Ectodermal cell (in vitro differentiated cells): ENCODE results near the gene SAE1.

Experiments used
- H3K27ac ChIP-seq: 2 replicates; pipeline ENCODE4 v1.7.0; 2013; ENCODE audit warnings: mild to moderate bottlenecking, low read depth, low read length; ENCODE audit not compliant: insufficient read depth, poor library complexity, severe bottlenecking
- H3K27me3 ChIP-seq: 2 replicates; pipeline ENCODE4 v1.7.0; 2013; ENCODE audit warnings: mild to moderate bottlenecking, low read length; ENCODE audit not compliant: insufficient read depth, control insufficient read depth, poor library complexity, severe bottlenecking
- H3K36me3 ChIP-seq: one replicate; pipeline ENCODE4 v1.7.0; 2013; ENCODE audit warnings: low read length; ENCODE audit not compliant: control insufficient read depth, insufficient read depth
- H3K4me1 ChIP-seq: one replicate; pipeline ENCODE4 v1.7.0; 2013; ENCODE audit warnings: low read length; ENCODE audit not compliant: control insufficient read depth, insufficient read depth
- H3K4me3 ChIP-seq: 2 replicates; pipeline ENCODE4 v1.7.0; 2013; ENCODE audit warnings: low read depth, low read length, control low read depth; ENCODE audit not compliant: insufficient read depth
- H3K9me3 ChIP-seq: 2 replicates; pipeline ENCODE4 v1.7.0; 2013; ENCODE audit warnings: mild to moderate bottlenecking, low read length, moderate library complexity; ENCODE audit not compliant: control insufficient read depth
- WGBS, 2 experiments: methylation state at CpG; one replicate each; pipeline ENCODE4 v1.1.7; 2013; ENCODE audit warnings: missing lambda C conversion rate in 2 of 2; 5-methylcytosine and 5-hydroxymethylcytosine counted together

SAE1 gene

DNA sequence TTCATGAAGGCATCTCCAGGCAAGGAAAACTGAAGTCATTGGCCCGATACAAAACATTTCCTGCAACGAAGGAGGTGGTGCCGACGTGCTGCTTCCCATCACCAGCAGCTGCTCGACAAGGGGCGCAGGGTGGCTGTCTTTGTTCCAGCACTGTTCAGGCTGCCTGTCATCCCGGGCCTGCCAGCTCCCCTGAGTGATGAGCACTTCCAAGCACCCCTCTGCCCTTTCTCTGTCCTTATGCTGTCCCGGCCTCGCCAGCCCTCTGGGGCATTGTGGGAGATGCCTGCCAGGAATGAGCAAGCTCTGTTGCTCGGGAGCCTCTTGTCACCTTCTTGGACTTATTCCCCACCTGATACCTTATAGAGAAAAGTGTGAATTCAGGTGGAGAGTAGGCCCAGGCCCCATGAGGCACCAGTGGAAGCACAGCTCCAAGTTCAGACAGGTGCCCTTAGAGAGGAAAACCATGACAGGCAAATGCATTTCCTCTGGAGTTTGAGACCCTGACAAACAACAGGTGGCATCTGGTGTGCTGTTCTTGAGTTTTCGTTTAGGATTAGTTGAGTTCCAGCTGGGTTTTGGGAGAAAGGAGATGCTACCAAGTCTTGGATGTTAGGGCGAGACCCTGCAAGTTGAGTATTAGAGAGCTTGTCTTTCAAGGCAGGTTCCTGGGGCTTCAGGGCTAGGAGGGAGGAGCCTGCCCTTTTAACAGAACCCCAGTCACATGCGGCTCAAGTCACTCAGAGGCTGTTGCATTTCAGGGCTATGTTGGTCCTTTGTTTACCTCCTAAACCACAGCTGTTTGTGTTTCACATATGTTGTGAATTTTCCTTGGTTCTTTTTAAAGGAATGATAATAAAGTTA lies 78.9 kb downstream of the SAE1 start:
- no peaks in the 10 kb centered on the region for H3K27me3 ChIP-seq
- peak overlapping the region; percentile 61 for H3K27ac ChIP-seq
- WGBS, 2 experiments, result 71 to 73% methylated on average over 13 of the region's 13 CpGs

GRCh38 chr19:47210180-47210490 lies 79.5 kb downstream of the SAE1 start:
- Histone ChIP-seq H3K27me3 (no peaks in the 10 kb centered on the region), H3K9me3 (no peaks in the 10 kb centered on the region), H3K27ac (peak overlapping the region; percentile 61), H3K4me1 (peaks cover 10% of the 10 kb centered on the region), H3K4me3 (no peak overlapping the region), H3K36me3 (peaks cover 41% of the 10 kb centered on the region)

More for the DNA sequence above, 78.9 kb downstream of the SAE1 start:
- Histone ChIP-seq H3K4me1 (peaks cover 10% of the 10 kb centered on the region), H3K4me3 (no peak overlapping the region), H3K9me3 (no peaks in the 10 kb centered on the region), H3K36me3 (peaks cover 41% of the 10 kb centered on the region)

- peaks cover 10% of the 10 kb centered on the region for H3K4me1 ChIP-seq
- H3K27me3 ChIP-seq, result no peaks in the 10 kb centered on the region
- no peaks in the 10 kb centered on the region for H3K9me3 ChIP-seq
- H3K4me3 ChIP-seq, result no peak overlapping the region
- H3K36me3 ChIP-seq, result peaks cover 35% of the 10 kb centered on the region
- H3K27ac ChIP-seq, result no peak overlapping the region
- 65 to 67% methylated on average over 19 of the region's 19 CpGs for WGBS, 2 experiments
Observed at GRCh38 chr19:47210689-47211316, 80.2 kb downstream of the SAE1 start.

DNA sequence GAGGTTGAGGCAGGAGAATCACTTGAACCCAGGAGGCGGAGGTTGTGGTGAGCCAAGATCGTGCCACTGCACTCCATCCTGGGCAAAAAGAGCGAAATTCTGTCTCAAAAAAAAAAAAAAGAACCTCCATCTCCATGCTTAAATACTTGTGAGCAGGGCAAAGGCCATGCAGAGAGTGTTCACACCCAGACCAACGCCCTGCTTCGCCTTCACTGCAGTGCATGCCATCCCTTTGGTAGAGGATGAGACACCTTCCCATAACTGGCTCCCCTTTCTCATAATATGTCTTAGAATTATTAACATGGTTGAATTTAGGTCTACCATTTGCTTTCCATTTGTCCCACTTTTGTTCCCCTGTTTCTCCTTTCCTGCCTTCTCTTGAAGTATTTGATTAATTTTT lies 84.9 kb downstream of the SAE1 start:
- no peak overlapping the region for H3K4me3 ChIP-seq
- peaks cover 10% of the 10 kb centered on the region for H3K36me3 ChIP-seq
- H3K4me1 ChIP-seq, result peaks cover under 1% of the 10 kb centered on the region
- H3K27ac ChIP-seq, result no peak overlapping the region
- 94 to 95% methylated on average over 5 of the region's 5 CpGs for WGBS, 2 experiments
- H3K27me3 ChIP-seq, result no peaks in the 10 kb centered on the region
- H3K9me3 ChIP-seq, result no peaks in the 10 kb centered on the region

GRCh38 chr19:47221080-47221841 lies 90.6 kb downstream of the SAE1 start:
- Histone ChIP-seq H3K4me3 (no peak overlapping the region), H3K9me3 (no peaks in the 10 kb centered on the region), H3K36me3 (no peaks in the 10 kb centered on the region), H3K27ac (no peak overlapping the region), H3K27me3 (no peaks in the 10 kb centered on the region), H3K4me1 (peaks cover 7% of the 10 kb centered on the region)
- WGBS, 2 experiments, result 91 to 92% methylated on average over 33 of the region's 33 CpGs

DNA sequence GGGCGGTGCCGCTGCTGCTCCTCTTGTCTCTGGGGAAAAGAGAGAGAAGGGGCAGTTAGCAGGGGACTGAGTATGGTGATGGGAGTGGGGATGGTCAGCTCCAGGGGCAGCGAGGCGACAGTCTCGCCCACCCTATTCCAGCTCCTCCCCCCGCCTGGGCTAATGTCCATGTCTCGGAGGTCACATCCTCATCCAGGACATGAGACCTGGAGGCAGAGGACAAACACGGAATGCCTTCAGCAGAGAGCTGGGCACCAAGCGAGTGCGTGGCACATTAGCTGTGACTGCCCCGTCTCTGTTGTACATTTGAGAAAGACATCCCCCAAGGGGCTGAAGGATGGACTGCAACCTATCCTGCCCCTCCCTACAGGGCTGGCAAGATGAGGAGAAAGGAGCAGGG lies 91.3 kb downstream of the SAE1 start:
- peaks cover 12% of the 10 kb centered on the region for H3K4me1 ChIP-seq
- no peaks in the 10 kb centered on the region for H3K36me3 ChIP-seq
- H3K27ac ChIP-seq, result no peak overlapping the region
- no peaks in the 10 kb centered on the region for H3K27me3 ChIP-seq
- WGBS, 2 experiments, result 89 to 92% methylated on average over 11 of the region's 11 CpGs
- no peaks in the 10 kb centered on the region for H3K9me3 ChIP-seq
- H3K4me3 ChIP-seq, result no peak overlapping the region

- Histone ChIP-seq H3K27me3 (no peaks in the 10 kb centered on the region), H3K27ac (peak overlapping the region; percentile 84), H3K36me3 (no peaks in the 10 kb centered on the region), H3K9me3 (no peaks in the 10 kb centered on the region), H3K4me1 (peaks cover 26% of the 10 kb centered on the region), H3K4me3 (peak overlapping the region; percentile 96)
- 3% methylated on average over 59 of the region's 59 CpGs for WGBS, 2 experiments
Observed at GRCh38 chr19:47225746-47226425, 95.3 kb downstream of the SAE1 start.

DNA sequence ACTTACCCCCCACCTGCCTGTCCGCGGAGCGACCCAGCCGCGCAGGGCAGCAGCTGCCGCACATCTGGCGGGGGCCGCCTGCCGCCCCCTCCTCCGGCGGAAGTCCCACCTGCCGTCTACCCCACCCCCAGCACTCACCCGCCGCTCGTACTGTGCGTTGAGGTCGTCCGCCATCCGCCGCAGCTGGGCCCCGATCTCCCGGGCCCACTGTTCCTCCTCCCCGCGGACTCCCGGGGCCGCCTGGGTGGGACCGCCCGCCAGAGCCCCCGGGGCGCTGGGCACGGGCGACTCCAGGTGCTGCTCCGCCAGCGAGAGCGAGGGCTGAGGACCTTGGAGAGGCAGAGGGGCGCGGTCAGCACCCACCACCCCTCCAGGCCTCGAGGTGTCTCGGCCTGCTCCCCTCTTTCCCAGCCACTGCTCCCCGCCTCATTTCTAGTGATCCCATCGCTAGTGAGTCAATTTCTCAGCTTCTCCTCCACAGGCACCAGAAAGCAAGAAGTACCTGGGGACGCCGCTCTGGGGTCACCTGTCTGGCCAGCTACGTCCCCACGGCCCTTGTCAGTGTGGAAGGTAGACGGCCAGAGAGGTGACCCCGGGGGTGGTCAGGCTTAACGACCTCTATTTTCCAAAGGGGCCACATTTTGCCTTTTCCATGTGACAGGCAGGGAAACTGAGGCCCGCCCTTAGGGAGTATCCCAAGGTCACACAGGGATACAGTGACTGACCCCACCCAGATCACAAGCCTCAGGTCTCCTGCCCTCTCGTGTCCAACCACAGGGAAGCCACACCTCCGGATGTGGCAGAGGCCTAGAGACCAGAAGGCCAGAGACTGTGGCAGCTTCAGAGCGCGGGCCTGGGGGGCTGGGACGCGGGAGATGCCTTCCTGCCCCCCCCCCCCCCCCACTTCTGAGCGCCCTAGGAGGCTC lies 96.1 kb downstream of the SAE1 start:
- H3K27me3 ChIP-seq, result no peaks in the 10 kb centered on the region
- no peaks in the 10 kb centered on the region for H3K36me3 ChIP-seq

DNA sequence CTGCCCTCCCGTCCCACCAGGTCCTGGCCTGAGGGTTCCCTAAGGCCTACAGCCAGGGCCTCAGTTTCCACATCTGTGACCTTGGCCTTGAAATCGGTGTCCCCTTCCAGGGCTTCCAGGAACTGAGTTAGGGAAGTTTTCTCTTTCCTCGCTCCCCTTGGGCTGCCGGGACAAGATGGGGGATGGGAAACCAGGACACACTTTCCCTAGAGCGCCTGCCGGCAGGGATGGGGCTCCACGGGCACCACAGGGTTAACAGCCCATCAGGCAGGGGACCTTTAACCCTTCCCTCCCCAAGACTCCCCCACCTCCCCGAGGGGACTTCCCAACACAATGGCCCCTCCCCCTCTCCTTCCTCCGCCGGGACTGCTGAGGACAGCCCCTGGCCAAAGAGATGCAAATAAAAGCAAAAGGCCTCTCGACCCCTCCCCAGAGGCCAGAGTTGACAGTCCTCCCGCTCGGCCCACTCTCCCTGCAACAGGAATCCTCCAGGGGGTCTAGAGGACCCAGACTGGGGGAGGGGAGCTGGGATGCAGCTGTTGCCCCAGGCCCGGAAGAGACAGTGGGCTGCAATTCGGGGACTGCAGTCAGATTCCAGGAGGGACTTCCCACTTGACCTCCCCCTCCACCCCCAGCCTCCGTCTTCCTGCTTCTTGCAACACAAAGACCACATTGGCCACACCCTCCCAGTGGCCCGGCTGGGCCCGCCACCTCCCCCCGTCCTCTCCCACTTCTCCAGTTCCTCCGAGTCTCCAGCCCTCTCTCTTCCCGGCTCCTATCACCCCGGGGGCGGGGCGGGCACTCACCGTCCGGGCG lies 96.9 kb downstream of the SAE1 start:
- 0% methylated on average over 27 of the region's 27 CpGs for WGBS, 2 experiments
- Histone ChIP-seq H3K4me3 (peak overlapping the region; percentile 96), H3K9me3 (no peaks in the 10 kb centered on the region), H3K4me1 (peaks cover 19% of the 10 kb centered on the region), H3K27ac (peak overlapping the region; percentile 84), H3K36me3 (no peaks in the 10 kb centered on the region), H3K27me3 (no peaks in the 10 kb centered on the region)

More for the DNA sequence above, 96.1 kb downstream of the SAE1 start:
- 3% methylated on average over 56 of the region's 56 CpGs for WGBS, 2 experiments
- Histone ChIP-seq H3K27ac (peak overlapping the region; percentile 84), H3K4me3 (peak overlapping the region; percentile 96), H3K9me3 (no peaks in the 10 kb centered on the region), H3K4me1 (peaks cover 25% of the 10 kb centered on the region)
